GM06990 (cell line): ENCODE results near the gene MAT2B.

Source experiments
- DNase-seq: peaks from one replicate; pipeline ENCODE4 v3.0.0-alpha.2; 2011; ENCODE audit not compliant: insufficient read length; ENCODE audit errors: extremely low read depth
- H3K27me3 ChIP-seq: replicated peaks from 2 replicates; pipeline ENCODE4 v1.6.0; 2011; ENCODE audit warnings: low read length; ENCODE audit not compliant: control insufficient read depth, insufficient read depth
- H3K36me3 ChIP-seq: 2 replicates; pipeline ENCODE4 v1.5.1; 2011; ENCODE audit warnings: low read length; ENCODE audit not compliant: control insufficient read depth, insufficient read depth
- H3K4me3 ChIP-seq: replicated peaks from 2 replicates; pipeline ENCODE4 v1.5.1; 2011; ENCODE audit warnings: low read depth, mild to moderate bottlenecking, control low read depth, low read length
- TF ChIP-seq, protein P1 (sequence below): IDR thresholded peaks from 2 replicates; pipeline ENCODE4 v1.5.1; 2011; ENCODE audit warnings: low read length, control low read depth, mild to moderate bottlenecking, inconsistent platforms; ENCODE audit not compliant: insufficient read depth, poor library complexity, severe bottlenecking

MAT2B gene

GRCh38 chr5:163496286-163496685 lies 9.1 kb upstream of the MAT2B start:
- Histone ChIP-seq H3K27me3 (no peaks in the 10 kb centered on the region), H3K4me3 (no peak overlapping the region), H3K36me3 (peaks cover 1% of the 10 kb centered on the region; the same call in 1 of the 2 replicates)
- TF ChIP-seq, protein P1, sequence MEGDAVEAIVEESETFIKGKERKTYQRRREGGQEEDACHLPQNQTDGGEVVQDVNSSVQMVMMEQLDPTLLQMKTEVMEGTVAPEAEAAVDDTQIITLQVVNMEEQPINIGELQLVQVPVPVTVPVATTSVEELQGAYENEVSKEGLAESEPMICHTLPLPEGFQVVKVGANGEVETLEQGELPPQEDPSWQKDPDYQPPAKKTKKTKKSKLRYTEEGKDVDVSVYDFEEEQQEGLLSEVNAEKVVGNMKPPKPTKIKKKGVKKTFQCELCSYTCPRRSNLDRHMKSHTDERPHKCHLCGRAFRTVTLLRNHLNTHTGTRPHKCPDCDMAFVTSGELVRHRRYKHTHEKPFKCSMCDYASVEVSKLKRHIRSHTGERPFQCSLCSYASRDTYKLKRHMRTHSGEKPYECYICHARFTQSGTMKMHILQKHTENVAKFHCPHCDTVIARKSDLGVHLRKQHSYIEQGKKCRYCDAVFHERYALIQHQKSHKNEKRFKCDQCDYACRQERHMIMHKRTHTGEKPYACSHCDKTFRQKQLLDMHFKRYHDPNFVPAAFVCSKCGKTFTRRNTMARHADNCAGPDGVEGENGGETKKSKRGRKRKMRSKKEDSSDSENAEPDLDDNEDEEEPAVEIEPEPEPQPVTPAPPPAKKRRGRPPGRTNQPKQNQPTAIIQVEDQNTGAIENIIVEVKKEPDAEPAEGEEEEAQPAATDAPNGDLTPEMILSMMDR, result no peak
- DNase-seq, result no peak

DNA sequence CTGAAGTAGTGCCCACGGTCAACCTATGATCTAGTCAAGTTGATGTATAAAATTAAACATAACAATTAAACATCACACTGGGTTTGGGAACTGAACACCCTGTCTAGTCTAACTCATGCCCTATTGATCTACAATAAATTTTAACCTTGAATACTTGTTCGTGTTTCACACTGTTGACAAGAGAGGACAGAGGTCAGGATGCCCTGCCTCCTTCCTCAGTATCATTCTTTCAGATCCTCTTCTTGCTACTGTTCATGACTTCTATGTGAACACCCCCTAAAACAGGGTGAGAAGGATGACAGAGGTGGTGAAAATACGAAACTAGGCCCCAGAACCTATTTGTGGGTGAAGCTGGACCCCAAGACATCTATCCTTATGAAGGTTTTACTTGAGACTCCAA lies 8.1 kb upstream of the MAT2B start:
- Histone ChIP-seq H3K4me3 (no peak overlapping the region), H3K27me3 (no peaks in the 10 kb centered on the region), H3K36me3 (peaks cover 1% of the 10 kb centered on the region; the same call in 1 of the 2 replicates)
- TF ChIP-seq, protein P1, result no peak
- no peak for DNase-seq

DNA sequence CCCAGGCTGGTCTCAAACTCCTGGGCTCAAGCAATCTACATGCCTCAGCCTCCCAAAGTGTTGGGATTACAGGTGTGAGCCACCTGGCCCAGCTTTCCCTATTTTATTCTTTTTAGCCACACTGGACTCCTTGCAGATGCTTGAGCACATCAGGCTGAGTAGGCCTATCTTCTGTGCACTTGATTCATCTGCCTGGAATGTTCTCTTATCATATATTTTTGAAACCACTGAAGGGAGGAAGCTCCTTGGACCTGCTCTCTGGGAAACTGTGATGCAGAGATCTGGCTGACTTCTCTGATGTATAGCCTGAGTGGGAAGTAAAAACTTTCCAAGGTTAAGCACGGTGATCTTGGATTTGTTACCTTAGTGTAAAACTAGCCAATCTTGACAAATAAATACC lies 6.5 kb upstream of the MAT2B start:
- no peaks in the 10 kb centered on the region for H3K36me3 ChIP-seq
- TF ChIP-seq, protein P1, result no peak
- H3K4me3 ChIP-seq, result no peak overlapping the region
- H3K27me3 ChIP-seq, result no peaks in the 10 kb centered on the region
- no peak for DNase-seq

DNA sequence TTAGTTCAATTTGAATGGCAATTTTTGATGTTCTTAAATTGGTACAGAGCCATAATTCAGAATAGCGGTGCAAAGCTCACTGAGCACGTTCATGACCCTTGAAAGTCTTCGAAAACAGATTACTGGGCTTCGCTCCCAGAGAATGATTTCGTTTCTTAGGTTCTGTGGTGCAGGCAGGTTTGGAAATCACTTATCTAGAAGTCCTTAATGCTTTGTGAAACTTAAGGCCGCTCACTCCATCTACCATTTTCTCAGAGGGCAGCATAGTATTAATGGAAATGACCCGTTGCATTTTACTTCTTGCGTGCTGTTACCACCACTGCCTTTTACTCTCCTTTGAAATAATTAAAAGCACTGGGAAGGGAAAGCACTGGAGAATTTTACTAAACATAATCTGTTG lies 2.9 kb upstream of the MAT2B start:
- TF ChIP-seq, protein P1, result no peak
- Histone ChIP-seq H3K27me3 (no peaks in the 10 kb centered on the region), H3K36me3 (no peaks in the 10 kb centered on the region), H3K4me3 (peak overlapping the region; percentile 76; the same call in 1 of the 2 replicates)
- no peak for DNase-seq

DNA sequence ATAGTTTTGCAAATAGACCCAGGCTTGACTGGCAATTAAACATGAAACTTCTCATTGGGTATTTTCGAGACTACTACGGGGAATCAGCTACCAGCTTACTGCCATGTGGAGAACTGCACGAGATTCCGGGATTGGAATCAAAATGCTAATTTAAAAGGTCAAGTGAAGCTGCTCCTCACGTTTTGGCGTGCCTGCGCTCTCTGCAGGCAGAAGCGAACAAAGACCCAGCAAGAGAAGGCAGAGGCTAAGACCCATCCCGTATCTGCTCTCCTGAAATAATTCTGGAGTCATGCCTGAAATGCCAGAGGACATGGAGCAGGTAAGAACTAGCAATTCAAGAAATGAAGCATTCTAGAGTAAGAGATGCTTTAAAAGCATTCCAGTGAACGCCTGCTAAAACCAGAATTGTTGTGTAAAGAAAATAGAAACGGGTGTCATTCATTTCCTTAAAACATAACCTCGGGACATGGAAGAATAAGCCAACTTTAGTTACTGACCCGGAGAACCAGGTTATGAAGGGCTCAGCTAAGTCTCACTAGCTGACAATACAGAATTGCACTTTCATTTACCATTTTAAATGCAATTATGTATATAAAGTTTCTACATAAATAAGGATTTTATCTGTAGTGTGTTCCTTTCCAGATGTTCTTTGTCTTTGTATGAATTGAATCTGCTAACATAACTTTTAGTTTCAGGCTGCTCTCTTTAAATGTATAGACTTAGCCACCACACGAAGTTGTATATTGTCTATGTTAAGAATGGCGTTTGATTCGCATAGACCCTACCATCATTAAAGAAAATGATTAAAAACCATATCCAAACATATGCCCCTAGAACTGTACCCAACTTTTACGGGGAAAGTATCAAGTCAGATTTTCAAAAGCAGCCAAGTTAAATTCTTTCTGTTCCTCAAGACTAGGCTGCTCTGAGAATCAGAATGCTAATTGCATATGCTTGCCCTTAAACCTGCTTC lies 2.0 kb upstream of the MAT2B start:
- DNase-seq, result no peak
- Histone ChIP-seq H3K27me3 (no peaks in the 10 kb centered on the region), H3K36me3 (no peaks in the 10 kb centered on the region), H3K4me3 (peak overlapping the region; percentile 76)
- TF ChIP-seq, protein P1, result peak; percentile 55
